Measurements from ENCODE around the gene ATP2A1. TPM values are rescaled to one million over a fixed set of nuclear protein-coding genes. Genes with fewer than 3 reads are reported as not detected.
"Not testable (repeated sequence)": the region's sequence is repeated elsewhere in the genome, so short reads cannot be mapped to it uniquely, and the experiment has no call there.

Gene ATP2A1
- polyA plus RNA-seq, 2 of the 4 experiments (the other 2 are of a cell fraction) = 0.96 to 5.2 TPM

GRCh38 chr16:28883221-28883996 lies 5.1 kb downstream of the ATP2A1 start:
- TF ChIP-seq ATOH8 (CRISPR knock-in tag; IDR thresholded peaks at IDR 0.05; ENCODE audit: low read depth) (no peak), HOXB13 (CRISPR knock-in tag; IDR thresholded peaks at IDR 0.05; ENCODE audit: low read depth) (no peak)
- FAIRE-seq = no peak
- H3K4me2 ChIP-seq = no peak overlapping the region

GRCh38 chr16:28884045-28884444 lies 5.8 kb downstream of the ATP2A1 start:
- FAIRE-seq (no peak), DNase-seq (ENCODE audit: low read depth in 1 of 2, low spot score in 1 of 2) (no peak), ATAC-seq (no peak)
- WGBS (ENCODE audit: missing lambda C conversion rate) = 76% methylated on average over 6 of the region's 6 CpGs
- CTCF ChIA-PET = interaction anchor here (2.3 to 2.9 kb wide), 2 partner anchors 9 to 61 kb away, joined by 8 to 11 read pairs; no protein-coding TSS in a partner anchor
- H3K4me1 ChIP-seq = peaks cover 7% of the 10 kb centered on the region; the same call in 1 of the 3 replicates
- no peak for TF ChIP-seq TP53 (CRISPR knock-in tag; IDR thresholded peaks at IDR 0.05)
- TF ChIP-seq GATA3 (IDR thresholded peaks at IDR 0.05; ENCODE audit: borderline replicate concordance) = no peak
- TF ChIP-seq USF2 (IDR thresholded peaks at IDR 0.05) = no peak
- TF ChIP-seq SREBF2 (IDR thresholded peaks at IDR 0.05) = no peak
- TF ChIP-seq HOXB13 (CRISPR knock-in tag; IDR thresholded peaks at IDR 0.05; ENCODE audit: low read depth) = no peak
- H3K4me2 ChIP-seq = no peak overlapping the region
- POLR2A ChIA-PET = no interaction called here
- no peaks in the 10 kb centered on the region for H3K9me3 ChIP-seq
- H3K4me3 ChIP-seq = no peak overlapping the region
- no peak overlapping the region for H3K27ac ChIP-seq

More at GRCh38 chr16:28883221-28883996, 5.1 kb downstream of the ATP2A1 start:
- WGBS (ENCODE audit: missing lambda C conversion rate) = 88% methylated on average over 25 of the region's 25 CpGs
- ATAC-seq = no peak
- POLR2A ChIA-PET = no interaction called here
- Histone ChIP-seq H3K9me3 (no peaks in the 10 kb centered on the region), H3K4me3 (no peak overlapping the region), H3K27ac (no peak overlapping the region), H3K4me1 (peaks cover 13% of the 10 kb centered on the region; the same call in 1 of the 3 replicates)
- CTCF ChIA-PET = interaction anchor here (0.6 to 2.9 kb wide), 4 partner anchors 8 to 62 kb away, joined by 3 to 11 read pairs (median 6); no protein-coding TSS in a partner anchor
- no peak for DNase-seq (ENCODE audit: low read depth in 1 of 2, low spot score in 1 of 2)

- H3K4me1 ChIP-seq = no peaks in the 10 kb centered on the region
- WGBS (ENCODE audit: missing lambda C conversion rate) = 65% methylated on average over 10 of the region's 10 CpGs
- H3K9me3 ChIP-seq = no peaks in the 10 kb centered on the region
- FAIRE-seq = no peak
- CTCF ChIA-PET = interaction anchor here (1.1 to 2.4 kb wide), 2 partner anchors 13 to 58 kb away, joined by 3 to 6 read pairs; no protein-coding TSS in a partner anchor
- no peak overlapping the region for H3K4me3 ChIP-seq
- H3K4me2 ChIP-seq = no peak overlapping the region
- TF ChIP-seq HDAC2 (IDR thresholded peaks at IDR 0.05) = no peak
- TF ChIP-seq ZC3H11A (IDR thresholded peaks at IDR 0.05) = no peak
- no peak for TF ChIP-seq KDM1A (IDR thresholded peaks at IDR 0.05; ENCODE audit: low read depth)
- no peak for TF ChIP-seq FOSL2 (IDR thresholded peaks at IDR 0.05)
- no peak for TF ChIP-seq FOSL2 (CRISPR knock-in tag; IDR thresholded peaks at IDR 0.05)
- TF ChIP-seq FOXS1 (CRISPR knock-in tag; IDR thresholded peaks at IDR 0.05) = no peak
- no peak for TF ChIP-seq NFE2L2 (conservative IDR thresholded peaks at IDR 0.05; ENCODE audit: low read length)
- no peak for TF ChIP-seq JUN (IDR thresholded peaks at IDR 0.05)
- no peak for TF ChIP-seq GATA3 (IDR thresholded peaks at IDR 0.05; ENCODE audit: borderline replicate concordance)
- TF ChIP-seq CHD4 (IDR thresholded peaks at IDR 0.05; ENCODE audit: borderline replicate concordance) = no peak
- TF ChIP-seq ATOH8 (CRISPR knock-in tag; IDR thresholded peaks at IDR 0.05; ENCODE audit: low read depth) = no peak
- TF ChIP-seq ZFP36 (IDR thresholded peaks at IDR 0.05; ENCODE audit: borderline replicate concordance, partially characterized antibody) = no peak
- no peak for TF ChIP-seq CBX2 (IDR thresholded peaks at IDR 0.05; ENCODE audit: borderline replicate concordance, low read depth)
- TF ChIP-seq JUNB (IDR thresholded peaks at IDR 0.05) = no peak
- no peak for TF ChIP-seq HOXA7 (CRISPR knock-in tag; IDR thresholded peaks at IDR 0.05)
- TF ChIP-seq BHLHE40 (IDR thresholded peaks at IDR 0.05; ENCODE audit: low read depth, low read length) = no peak
- no peak for TF ChIP-seq MAX (IDR thresholded peaks at IDR 0.05)
- no peak for TF ChIP-seq E2F6 (IDR thresholded peaks at IDR 0.05; ENCODE audit: borderline replicate concordance, low read depth)
- no peak for TF ChIP-seq PHF8 (IDR thresholded peaks at IDR 0.05; ENCODE audit: borderline replicate concordance, low read depth)
- no peak for TF ChIP-seq EP300 (IDR thresholded peaks at IDR 0.05)
- no peak for ATAC-seq
- DNase-seq (ENCODE audit: low read depth in 1 of 2, low spot score in 1 of 2) = no peak
- no peak overlapping the region for H3K27ac ChIP-seq
- POLR2A ChIA-PET = no interaction called here
Measured at GRCh38 chr16:28886945-28887344, 8.7 kb downstream of the ATP2A1 start.

GRCh38 chr16:28890355-28890754 lies 12.1 kb downstream of the ATP2A1 start:
- H3K9me3 ChIP-seq; POLR2A ChIA-PET; FAIRE-seq; H3K4me3 ChIP-seq; DNase-seq (ENCODE audit: low read depth in 1 of 2, low spot score in 1 of 2); ATAC-seq; H3K27ac ChIP-seq; H3K4me1 ChIP-seq; H3K4me2 ChIP-seq: not testable (repeated sequence)
- CTCF ChIA-PET = interaction anchor here (1.0 to 1.3 kb wide), 6 partner anchors 9 to 55 kb away, joined by 3 to 5 read pairs (median 4); no protein-coding TSS in a partner anchor
- 95% methylated on average over 5 of the region's 5 CpGs for WGBS (ENCODE audit: missing lambda C conversion rate)
